ENCODE results near the gene MRPL20. TPM values are rescaled to one million over a fixed set of nuclear protein-coding genes. Genes with fewer than 3 reads are reported as not detected.

MRPL20 gene
- total RNA-seq, 1 donor from 2014 or later = 117 TPM

GRCh38 chr1:1357871-1358432 lies 49.1 kb downstream of the MRPL20 start:
- Mint-ChIP-seq H3K4me3 (peak overlapping the region; percentile 78), H3K4me1 (peaks cover 37% of the 10 kb centered on the region), H3K27ac (ENCODE audit: unreplicated experiment) (peak overlapping the region; percentile 50), H3K27me3 (ENCODE audit: low read depth) (peaks cover 38% of the 10 kb centered on the region), H3K36me3 (ENCODE audit: low read depth) (no peaks in the 10 kb centered on the region), H3K9me3 (no peaks in the 10 kb centered on the region)
- DNase-seq (ENCODE audit: low read depth, low spot score) = no peak
- TF ChIP-seq, protein P1, sequence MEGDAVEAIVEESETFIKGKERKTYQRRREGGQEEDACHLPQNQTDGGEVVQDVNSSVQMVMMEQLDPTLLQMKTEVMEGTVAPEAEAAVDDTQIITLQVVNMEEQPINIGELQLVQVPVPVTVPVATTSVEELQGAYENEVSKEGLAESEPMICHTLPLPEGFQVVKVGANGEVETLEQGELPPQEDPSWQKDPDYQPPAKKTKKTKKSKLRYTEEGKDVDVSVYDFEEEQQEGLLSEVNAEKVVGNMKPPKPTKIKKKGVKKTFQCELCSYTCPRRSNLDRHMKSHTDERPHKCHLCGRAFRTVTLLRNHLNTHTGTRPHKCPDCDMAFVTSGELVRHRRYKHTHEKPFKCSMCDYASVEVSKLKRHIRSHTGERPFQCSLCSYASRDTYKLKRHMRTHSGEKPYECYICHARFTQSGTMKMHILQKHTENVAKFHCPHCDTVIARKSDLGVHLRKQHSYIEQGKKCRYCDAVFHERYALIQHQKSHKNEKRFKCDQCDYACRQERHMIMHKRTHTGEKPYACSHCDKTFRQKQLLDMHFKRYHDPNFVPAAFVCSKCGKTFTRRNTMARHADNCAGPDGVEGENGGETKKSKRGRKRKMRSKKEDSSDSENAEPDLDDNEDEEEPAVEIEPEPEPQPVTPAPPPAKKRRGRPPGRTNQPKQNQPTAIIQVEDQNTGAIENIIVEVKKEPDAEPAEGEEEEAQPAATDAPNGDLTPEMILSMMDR (conservative IDR thresholded peaks at IDR 0.05) = no peak

- H3K9me3 Mint-ChIP-seq = no peaks in the 10 kb centered on the region
- DNase-seq (ENCODE audit: low read depth, low spot score) = no peak
- peak overlapping the region; percentile 78 for H3K4me3 Mint-ChIP-seq
- no peak overlapping the region for H3K27ac Mint-ChIP-seq (ENCODE audit: unreplicated experiment)
- peaks cover 40% of the 10 kb centered on the region for H3K4me1 Mint-ChIP-seq
- H3K36me3 Mint-ChIP-seq (ENCODE audit: low read depth) = no peaks in the 10 kb centered on the region
- TF ChIP-seq, protein P1 (conservative IDR thresholded peaks at IDR 0.05) = no peak
- H3K27me3 Mint-ChIP-seq (ENCODE audit: low read depth) = peaks cover 45% of the 10 kb centered on the region
Measured at GRCh38 chr1:1356796-1357401, 50.2 kb downstream of the MRPL20 start.

- no peak for DNase-seq (ENCODE audit: low read depth, low spot score)
- Mint-ChIP-seq H3K4me1 (peaks cover 38% of the 10 kb centered on the region), H3K36me3 (ENCODE audit: low read depth) (no peaks in the 10 kb centered on the region), H3K9me3 (no peaks in the 10 kb centered on the region), H3K4me3 (no peak overlapping the region), H3K27me3 (ENCODE audit: low read depth) (peaks cover 45% of the 10 kb centered on the region), H3K27ac (ENCODE audit: unreplicated experiment) (no peak overlapping the region)
- TF ChIP-seq, protein P1 (conservative IDR thresholded peaks at IDR 0.05) = no peak
Measured at GRCh38 chr1:1356166-1356795, 50.8 kb downstream of the MRPL20 start.

DNA sequence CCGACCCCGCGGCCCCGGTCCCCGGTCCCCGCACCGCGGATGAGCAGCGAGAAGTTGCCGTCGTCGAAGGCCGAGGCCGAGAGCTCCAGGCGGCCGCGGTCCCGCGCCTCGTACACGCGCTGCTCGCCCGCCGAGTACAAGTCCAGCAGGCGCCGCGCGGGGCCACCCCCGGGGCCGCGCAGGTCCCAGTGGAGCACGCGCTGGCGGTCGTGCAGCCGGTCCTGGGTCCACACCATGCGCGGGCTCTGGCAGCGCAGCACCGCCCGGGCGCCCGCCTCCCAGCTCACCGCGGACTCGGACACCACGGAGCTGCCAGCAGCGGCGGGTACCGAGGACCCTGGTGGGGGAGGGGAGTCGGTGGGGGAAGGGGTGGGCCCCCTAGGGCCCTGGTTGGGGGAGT lies 51.7 kb downstream of the MRPL20 start:
- peaks cover 30% of the 10 kb centered on the region for H3K4me1 Mint-ChIP-seq
- H3K27ac Mint-ChIP-seq (ENCODE audit: unreplicated experiment) = no peak overlapping the region
- H3K27me3 Mint-ChIP-seq (ENCODE audit: low read depth) = peaks cover 42% of the 10 kb centered on the region
- H3K36me3 Mint-ChIP-seq (ENCODE audit: low read depth) = no peaks in the 10 kb centered on the region
- H3K4me3 Mint-ChIP-seq = no peak overlapping the region
- TF ChIP-seq, protein P1 (conservative IDR thresholded peaks at IDR 0.05) = no peak
- no peak for DNase-seq (ENCODE audit: low read depth, low spot score)
- no peaks in the 10 kb centered on the region for H3K9me3 Mint-ChIP-seq

DNA sequence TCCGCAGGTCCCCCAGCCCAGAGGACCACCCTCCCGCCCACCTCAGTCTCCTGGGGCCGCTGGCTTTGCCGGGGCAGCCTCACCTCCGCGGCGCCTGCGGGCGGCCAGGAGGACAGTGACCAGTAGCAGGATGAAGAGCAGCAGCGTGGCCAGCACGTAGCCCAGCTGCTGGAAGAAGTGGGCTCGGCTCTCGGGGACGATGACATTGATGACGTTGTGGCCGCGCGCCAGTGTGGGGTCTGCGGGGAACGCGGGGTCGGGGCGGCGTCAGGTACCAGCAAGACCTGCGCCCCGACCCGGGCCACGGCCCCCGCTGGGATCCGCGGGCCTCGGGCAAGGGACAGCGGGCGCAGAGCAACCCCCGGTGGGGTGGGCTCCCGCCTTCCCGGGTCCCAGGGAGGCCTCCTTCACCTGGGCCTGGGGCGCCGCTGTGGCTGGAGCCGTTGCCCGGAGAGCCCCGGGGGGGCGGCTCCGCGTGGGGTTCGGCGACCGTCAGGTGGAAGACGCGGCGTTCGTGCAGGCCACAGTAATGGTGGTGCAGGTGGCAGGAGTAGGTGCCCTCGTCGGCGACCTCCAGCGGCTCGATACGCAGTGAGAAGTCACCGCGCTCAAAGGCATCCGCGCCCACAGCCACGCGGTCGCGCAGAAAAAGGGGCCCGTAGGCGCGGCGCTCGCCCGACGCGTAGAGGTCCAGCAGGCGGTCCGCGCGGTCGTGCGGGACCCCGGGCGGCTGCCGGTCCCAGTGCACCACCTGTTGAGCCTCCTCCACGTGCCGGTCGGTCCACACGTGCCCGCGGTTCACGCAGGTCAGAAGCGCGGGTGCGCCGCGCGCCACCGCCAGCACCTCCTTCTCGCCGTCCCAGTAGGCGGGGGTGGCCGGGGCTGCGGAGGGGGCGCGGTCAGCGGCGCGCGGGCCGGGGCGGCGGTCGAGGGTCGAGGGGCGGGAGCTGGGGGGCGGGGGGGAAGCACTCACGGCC lies 52.5 kb downstream of the MRPL20 start:
- Mint-ChIP-seq H3K27ac (ENCODE audit: unreplicated experiment) (no peak overlapping the region), H3K27me3 (ENCODE audit: low read depth) (peaks cover 42% of the 10 kb centered on the region), H3K36me3 (ENCODE audit: low read depth) (no peaks in the 10 kb centered on the region), H3K4me1 (peaks cover 27% of the 10 kb centered on the region), H3K9me3 (no peaks in the 10 kb centered on the region), H3K4me3 (peak overlapping the region; percentile 66)
- no peak for DNase-seq (ENCODE audit: low read depth, low spot score)
- TF ChIP-seq, protein P1 (conservative IDR thresholded peaks at IDR 0.05) = no peak

Data from neural crest cell (in vitro differentiated cells).